HepG2 (cell line): ENCODE measurements around the gene HEXA. TPM values are rescaled to one million over a fixed set of nuclear protein-coding genes. Genes with fewer than 3 reads are reported as not detected.

Experiments used
- ARID2 ChIP-seq: sonication (generic); formaldehyde crosslinking; IDR thresholded peaks from 2 replicates; pipeline ENCODE4 v1.8.1; 2022; ENCODE audit warnings: mild to moderate bottlenecking, missing genetic modification reagents, borderline replicate concordance
- ZBTB21 ChIP-seq: sonication (generic); formaldehyde crosslinking; IDR thresholded peaks from 2 replicates; pipeline ENCODE4 v1.4.0; 2020; ENCODE audit warnings: missing genetic modification reagents
- ZNF12 ChIP-seq: sonication (generic); formaldehyde crosslinking; IDR thresholded peaks from 2 replicates; pipeline ENCODE4 v1.5.0; 2020; ENCODE audit warnings: missing genetic modification reagents
- ZNF33B ChIP-seq: sonication (generic); formaldehyde crosslinking; IDR thresholded peaks from 2 replicates; pipeline ENCODE4 v1.5.1; 2020; ENCODE audit warnings: mild to moderate bottlenecking, missing genetic modification reagents
- ZNF446 ChIP-seq: sonication (generic); formaldehyde crosslinking; IDR thresholded peaks from 2 replicates; pipeline ENCODE4 v1.5.0; 2020; ENCODE audit warnings: mild to moderate bottlenecking, missing genetic modification reagents
- polyA plus RNA-seq, 8 experiments: library from polyadenylated mRNA; depleted of rRNA in 3 of 8; stranded (reverse) in 7 of 8; unstranded in 1 of 8; fragments of >200 nt; fragmentation: Illumina TruSeq in 4 of 8; extraction: Trizol in 4 of 8; gene quantifications; 2 replicates each; pipeline versions ENCODE4 v1.2.1 to v1.2.3, GENCODE V29; 2011 to 2016; ENCODE audit warnings: low read depth in 4 of 8, missing spikeins in 1 of 8, mixed read lengths in 1 of 8; ENCODE audit not compliant: insufficient read depth in 1 of 8
- total RNA-seq, 5 experiments: library from RNA; depleted of rRNA; stranded (reverse); fragments of >200 nt; fragmentation: Illumina TruSeq; extraction: Trizol; gene quantifications; 2 replicates each; pipeline ENCODE4 v1.2.3, GENCODE V29; 2016; ENCODE audit warnings: low read depth in 1 of 5
- TF ChIP-seq, protein P1 (sequence below), 2 experiments: fragments of 450-650 bp in 1 of 2; sonication (generic) in 1 of 2; formaldehyde crosslinking in 1 of 2; IDR thresholded peaks; 2 replicates each; pipeline versions ENCODE4 v1.6.1 to v1.8.0; 2016 to 2022; ENCODE audit warnings: antibody characterized with exemption in 1 of 2, mild to moderate bottlenecking in 1 of 2, missing genetic modification reagents in 1 of 2
- TF ChIP-seq, protein P2 (sequence below): sonication (generic); formaldehyde crosslinking; IDR thresholded peaks from 2 replicates; pipeline ENCODE4 v1.8.0; 2022; ENCODE audit warnings: mild to moderate bottlenecking, missing genetic modification reagents
- TF ChIP-seq, protein P3 (sequence below): sonication (generic); formaldehyde crosslinking; IDR thresholded peaks from 2 replicates; pipeline ENCODE4 v1.4.0; 2020; ENCODE audit warnings: missing genetic modification reagents, borderline replicate concordance
- TF ChIP-seq, protein P4 (sequence below): sonication (generic); formaldehyde crosslinking; IDR thresholded peaks from 2 replicates; pipeline ENCODE4 v1.4.0; 2020; ENCODE audit warnings: missing genetic modification reagents

HEXA gene
- total and polyA plus RNA-seq, 2 of the 13 experiments (the other 11 are each of a cell fraction or from before 2014, with no cell fraction given), result 106 to 219 TPM

DNA sequence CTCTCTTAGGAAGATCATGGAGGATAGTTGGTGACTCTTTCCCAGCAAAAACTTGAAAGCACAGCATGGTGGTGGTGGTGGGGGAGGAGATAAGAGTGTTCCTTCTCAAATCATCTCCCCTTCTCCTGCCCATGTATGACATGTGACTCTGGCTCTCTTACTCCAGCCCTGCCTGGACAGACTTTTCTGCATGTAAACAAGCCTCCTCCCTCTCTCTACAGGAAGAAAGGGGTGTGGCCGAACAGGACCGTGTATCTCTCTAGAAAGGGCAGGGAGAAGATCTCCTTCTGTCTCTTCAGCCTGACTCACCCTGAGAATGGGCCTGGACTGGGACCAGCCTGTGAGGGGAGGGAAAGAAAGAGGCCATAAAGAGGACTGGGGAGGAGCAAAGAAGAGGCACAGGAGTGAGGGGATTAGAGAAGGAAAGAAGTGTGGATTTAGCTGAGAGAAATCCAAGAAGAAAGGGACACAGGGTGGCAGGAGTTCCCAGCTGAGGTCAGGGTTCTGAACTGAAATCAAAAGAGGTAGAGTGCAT, 57.3 kb downstream of the HEXA start (continued):
- TF ChIP-seq, protein P1, sequence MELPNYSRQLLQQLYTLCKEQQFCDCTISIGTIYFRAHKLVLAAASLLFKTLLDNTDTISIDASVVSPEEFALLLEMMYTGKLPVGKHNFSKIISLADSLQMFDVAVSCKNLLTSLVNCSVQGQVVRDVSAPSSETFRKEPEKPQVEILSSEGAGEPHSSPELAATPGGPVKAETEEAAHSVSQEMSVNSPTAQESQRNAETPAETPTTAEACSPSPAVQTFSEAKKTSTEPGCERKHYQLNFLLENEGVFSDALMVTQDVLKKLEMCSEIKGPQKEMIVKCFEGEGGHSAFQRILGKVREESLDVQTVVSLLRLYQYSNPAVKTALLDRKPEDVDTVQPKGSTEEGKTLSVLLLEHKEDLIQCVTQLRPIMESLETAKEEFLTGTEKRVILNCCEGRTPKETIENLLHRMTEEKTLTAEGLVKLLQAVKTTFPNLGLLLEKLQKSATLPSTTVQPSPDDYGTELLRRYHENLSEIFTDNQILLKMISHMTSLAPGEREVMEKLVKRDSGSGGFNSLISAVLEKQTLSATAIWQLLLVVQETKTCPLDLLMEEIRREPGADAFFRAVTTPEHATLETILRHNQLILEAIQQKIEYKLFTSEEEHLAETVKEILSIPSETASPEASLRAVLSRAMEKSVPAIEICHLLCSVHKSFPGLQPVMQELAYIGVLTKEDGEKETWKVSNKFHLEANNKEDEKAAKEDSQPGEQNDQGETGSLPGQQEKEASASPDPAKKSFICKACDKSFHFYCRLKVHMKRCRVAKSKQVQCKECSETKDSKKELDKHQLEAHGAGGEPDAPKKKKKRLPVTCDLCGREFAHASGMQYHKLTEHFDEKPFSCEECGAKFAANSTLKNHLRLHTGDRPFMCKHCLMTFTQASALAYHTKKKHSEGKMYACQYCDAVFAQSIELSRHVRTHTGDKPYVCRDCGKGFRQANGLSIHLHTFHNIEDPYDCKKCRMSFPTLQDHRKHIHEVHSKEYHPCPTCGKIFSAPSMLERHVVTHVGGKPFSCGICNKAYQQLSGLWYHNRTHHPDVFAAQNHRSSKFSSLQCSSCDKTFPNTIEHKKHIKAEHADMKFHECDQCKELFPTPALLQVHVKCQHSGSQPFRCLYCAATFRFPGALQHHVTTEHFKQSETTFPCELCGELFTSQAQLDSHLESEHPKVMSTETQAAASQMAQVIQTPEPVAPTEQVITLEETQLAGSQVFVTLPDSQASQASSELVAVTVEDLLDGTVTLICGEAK (IDR thresholded peaks at IDR 0.05), result no peak
- TF ChIP-seq, protein P1 (CRISPR knock-in tag; IDR thresholded peaks at IDR 0.05), result no peak
- TF ChIP-seq, protein P2, sequence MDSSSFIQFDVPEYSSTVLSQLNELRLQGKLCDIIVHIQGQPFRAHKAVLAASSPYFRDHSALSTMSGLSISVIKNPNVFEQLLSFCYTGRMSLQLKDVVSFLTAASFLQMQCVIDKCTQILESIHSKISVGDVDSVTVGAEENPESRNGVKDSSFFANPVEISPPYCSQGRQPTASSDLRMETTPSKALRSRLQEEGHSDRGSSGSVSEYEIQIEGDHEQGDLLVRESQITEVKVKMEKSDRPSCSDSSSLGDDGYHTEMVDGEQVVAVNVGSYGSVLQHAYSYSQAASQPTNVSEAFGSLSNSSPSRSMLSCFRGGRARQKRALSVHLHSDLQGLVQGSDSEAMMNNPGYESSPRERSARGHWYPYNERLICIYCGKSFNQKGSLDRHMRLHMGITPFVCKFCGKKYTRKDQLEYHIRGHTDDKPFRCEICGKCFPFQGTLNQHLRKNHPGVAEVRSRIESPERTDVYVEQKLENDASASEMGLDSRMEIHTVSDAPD (CRISPR knock-in tag), result no peak
- TF ChIP-seq, protein P3, sequence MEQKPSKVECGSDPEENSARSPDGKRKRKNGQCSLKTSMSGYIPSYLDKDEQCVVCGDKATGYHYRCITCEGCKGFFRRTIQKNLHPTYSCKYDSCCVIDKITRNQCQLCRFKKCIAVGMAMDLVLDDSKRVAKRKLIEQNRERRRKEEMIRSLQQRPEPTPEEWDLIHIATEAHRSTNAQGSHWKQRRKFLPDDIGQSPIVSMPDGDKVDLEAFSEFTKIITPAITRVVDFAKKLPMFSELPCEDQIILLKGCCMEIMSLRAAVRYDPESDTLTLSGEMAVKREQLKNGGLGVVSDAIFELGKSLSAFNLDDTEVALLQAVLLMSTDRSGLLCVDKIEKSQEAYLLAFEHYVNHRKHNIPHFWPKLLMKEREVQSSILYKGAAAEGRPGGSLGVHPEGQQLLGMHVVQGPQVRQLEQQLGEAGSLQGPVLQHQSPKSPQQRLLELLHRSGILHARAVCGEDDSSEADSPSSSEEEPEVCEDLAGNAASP, result no peak
- TF ChIP-seq ARID2 (CRISPR knock-in tag) (no peak), ZBTB21 (no peak), ZNF446 (CRISPR knock-in tag) (no peak), ZNF33B (no peak), ZNF12 (CRISPR knock-in tag) (no peak)
- TF ChIP-seq, protein P4, sequence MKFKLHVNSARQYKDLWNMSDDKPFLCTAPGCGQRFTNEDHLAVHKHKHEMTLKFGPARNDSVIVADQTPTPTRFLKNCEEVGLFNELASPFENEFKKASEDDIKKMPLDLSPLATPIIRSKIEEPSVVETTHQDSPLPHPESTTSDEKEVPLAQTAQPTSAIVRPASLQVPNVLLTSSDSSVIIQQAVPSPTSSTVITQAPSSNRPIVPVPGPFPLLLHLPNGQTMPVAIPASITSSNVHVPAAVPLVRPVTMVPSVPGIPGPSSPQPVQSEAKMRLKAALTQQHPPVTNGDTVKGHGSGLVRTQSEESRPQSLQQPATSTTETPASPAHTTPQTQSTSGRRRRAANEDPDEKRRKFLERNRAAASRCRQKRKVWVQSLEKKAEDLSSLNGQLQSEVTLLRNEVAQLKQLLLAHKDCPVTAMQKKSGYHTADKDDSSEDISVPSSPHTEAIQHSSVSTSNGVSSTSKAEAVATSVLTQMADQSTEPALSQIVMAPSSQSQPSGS (CRISPR knock-in tag), result no peak
